ENCODE measurements around the gene ARVCF. TPM values are rescaled to one million over a fixed set of nuclear protein-coding genes. Genes with fewer than 3 reads are reported as not detected.

ARVCF gene
- total and polyA plus RNA-seq, 9 of the 15 experiments (the other 6 are each of a cell fraction or from before 2014, with no cell fraction given) = 0.03 to 97.4 (median 15.6) TPM

DNA sequence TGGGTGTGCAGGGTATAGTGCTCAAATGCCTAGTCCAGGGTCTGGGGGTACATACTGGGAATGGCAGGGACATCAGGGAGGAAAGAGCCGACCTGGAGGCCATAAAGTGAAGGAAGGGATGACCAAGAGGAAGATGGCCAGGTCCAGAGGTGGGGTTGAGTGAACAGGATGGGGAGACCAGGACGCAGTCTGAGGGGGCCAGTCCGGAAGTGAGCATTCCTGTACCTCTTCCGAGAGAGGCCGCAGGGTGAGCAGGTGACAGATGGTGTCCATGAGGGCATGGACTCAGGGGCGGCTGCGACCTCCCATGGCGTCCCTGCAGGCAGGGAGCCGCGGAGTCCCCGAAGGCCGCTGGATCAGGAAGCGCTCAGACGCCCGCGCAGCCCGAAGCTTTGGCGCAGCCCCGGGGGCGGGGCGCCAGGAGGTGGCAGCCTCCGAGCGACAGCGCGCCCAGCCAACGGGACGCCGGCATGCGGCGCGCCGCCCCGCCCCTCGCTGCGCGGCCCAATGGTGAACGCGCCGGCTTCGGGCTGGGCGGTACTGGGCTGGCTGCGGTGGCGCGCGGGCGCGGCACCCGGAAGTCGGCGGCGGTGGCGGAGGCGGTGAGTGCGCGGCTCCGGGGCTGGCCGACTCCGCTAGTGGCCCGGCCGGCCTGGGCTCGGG lies 4.0 kb upstream of the ARVCF start, which contains the start of gene TANGO2 (continued):
- TF ChIP-seq, protein P1, sequence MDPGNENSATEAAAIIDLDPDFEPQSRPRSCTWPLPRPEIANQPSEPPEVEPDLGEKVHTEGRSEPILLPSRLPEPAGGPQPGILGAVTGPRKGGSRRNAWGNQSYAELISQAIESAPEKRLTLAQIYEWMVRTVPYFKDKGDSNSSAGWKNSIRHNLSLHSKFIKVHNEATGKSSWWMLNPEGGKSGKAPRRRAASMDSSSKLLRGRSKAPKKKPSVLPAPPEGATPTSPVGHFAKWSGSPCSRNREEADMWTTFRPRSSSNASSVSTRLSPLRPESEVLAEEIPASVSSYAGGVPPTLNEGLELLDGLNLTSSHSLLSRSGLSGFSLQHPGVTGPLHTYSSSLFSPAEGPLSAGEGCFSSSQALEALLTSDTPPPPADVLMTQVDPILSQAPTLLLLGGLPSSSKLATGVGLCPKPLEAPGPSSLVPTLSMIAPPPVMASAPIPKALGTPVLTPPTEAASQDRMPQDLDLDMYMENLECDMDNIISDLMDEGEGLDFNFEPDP (CRISPR knock-in tag; IDR thresholded peaks at IDR 0.05) = 0 out of 2 replicates have a peak, but pooled peaks have one; percentile 74
- TF ChIP-seq, protein P2, sequence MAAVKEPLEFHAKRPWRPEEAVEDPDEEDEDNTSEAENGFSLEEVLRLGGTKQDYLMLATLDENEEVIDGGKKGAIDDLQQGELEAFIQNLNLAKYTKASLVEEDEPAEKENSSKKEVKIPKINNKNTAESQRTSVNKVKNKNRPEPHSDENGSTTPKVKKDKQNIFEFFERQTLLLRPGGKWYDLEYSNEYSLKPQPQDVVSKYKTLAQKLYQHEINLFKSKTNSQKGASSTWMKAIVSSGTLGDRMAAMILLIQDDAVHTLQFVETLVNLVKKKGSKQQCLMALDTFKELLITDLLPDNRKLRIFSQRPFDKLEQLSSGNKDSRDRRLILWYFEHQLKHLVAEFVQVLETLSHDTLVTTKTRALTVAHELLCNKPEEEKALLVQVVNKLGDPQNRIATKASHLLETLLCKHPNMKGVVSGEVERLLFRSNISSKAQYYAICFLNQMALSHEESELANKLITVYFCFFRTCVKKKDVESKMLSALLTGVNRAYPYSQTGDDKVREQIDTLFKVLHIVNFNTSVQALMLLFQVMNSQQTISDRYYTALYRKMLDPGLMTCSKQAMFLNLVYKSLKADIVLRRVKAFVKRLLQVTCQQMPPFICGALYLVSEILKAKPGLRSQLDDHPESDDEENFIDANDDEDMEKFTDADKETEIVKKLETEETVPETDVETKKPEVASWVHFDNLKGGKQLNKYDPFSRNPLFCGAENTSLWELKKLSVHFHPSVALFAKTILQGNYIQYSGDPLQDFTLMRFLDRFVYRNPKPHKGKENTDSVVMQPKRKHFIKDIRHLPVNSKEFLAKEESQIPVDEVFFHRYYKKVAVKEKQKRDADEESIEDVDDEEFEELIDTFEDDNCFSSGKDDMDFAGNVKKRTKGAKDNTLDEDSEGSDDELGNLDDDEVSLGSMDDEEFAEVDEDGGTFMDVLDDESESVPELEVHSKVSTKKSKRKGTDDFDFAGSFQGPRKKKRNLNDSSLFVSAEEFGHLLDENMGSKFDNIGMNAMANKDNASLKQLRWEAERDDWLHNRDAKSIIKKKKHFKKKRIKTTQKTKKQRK (IDR thresholded peaks at IDR 0.05; ENCODE audit: borderline replicate concordance, low read depth, low read length) = peak; percentile 89
- TF ChIP-seq STAT5B (CRISPR knock-in tag; IDR thresholded peaks at IDR 0.05) = no peak
- TF ChIP-seq KLF16 (IDR thresholded peaks at IDR 0.05) = no peak
- no peak for TF ChIP-seq ZFP30 (CRISPR knock-in tag; IDR thresholded peaks at IDR 0.05; ENCODE audit: borderline replicate concordance)
- TF ChIP-seq CCNT2 (IDR thresholded peaks at IDR 0.05; ENCODE audit: borderline replicate concordance, extremely low read depth, insufficient read length, low read depth, low read length) = no peak
- TF ChIP-seq HEY1 (CRISPR knock-in tag; IDR thresholded peaks at IDR 0.05; ENCODE audit: borderline replicate concordance) = no peak
- TF ChIP-seq LCOR (CRISPR knock-in tag; IDR thresholded peaks at IDR 0.05) = no peak
- no peak for TF ChIP-seq SIN3A (IDR thresholded peaks at IDR 0.05; ENCODE audit: borderline replicate concordance in 2 of 2, control insufficient read depth in 1 of 2, low read depth in 2 of 2, low read length in 2 of 2)
- no peak for TF ChIP-seq ZNF699 (CRISPR knock-in tag; IDR thresholded peaks at IDR 0.05; ENCODE audit: insufficient replicate concordance)
- no peak for TF ChIP-seq ZNF212 (CRISPR knock-in tag; IDR thresholded peaks at IDR 0.05)
- TF ChIP-seq ZNF121 (CRISPR knock-in tag; conservative IDR thresholded peaks at IDR 0.05) = no peak
- peak; percentile 93; the same call in 1 of the 2 replicates for TF ChIP-seq HDAC6 (IDR thresholded peaks at IDR 0.05; ENCODE audit: low read depth, low read length)
- TF ChIP-seq, protein P3, sequence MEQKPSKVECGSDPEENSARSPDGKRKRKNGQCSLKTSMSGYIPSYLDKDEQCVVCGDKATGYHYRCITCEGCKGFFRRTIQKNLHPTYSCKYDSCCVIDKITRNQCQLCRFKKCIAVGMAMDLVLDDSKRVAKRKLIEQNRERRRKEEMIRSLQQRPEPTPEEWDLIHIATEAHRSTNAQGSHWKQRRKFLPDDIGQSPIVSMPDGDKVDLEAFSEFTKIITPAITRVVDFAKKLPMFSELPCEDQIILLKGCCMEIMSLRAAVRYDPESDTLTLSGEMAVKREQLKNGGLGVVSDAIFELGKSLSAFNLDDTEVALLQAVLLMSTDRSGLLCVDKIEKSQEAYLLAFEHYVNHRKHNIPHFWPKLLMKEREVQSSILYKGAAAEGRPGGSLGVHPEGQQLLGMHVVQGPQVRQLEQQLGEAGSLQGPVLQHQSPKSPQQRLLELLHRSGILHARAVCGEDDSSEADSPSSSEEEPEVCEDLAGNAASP (IDR thresholded peaks at IDR 0.05) = no peak
- peak; percentile 68 for TF ChIP-seq HCFC1 (IDR thresholded peaks at IDR 0.05; ENCODE audit: low read depth, low read length)
- TF ChIP-seq PHF8 (IDR thresholded peaks at IDR 0.05; ENCODE audit: borderline replicate concordance, low read length) = peak; percentile 95; the same call in 1 of the 2 replicates
- no peak for TF ChIP-seq POLR2A (conservative IDR thresholded peaks at IDR 0.05)
- no peak for TF ChIP-seq ZNF354B (CRISPR knock-in tag; IDR thresholded peaks at IDR 0.05)
- TF ChIP-seq PHB (CRISPR knock-in tag; IDR thresholded peaks at IDR 0.05) = no peak
- TF ChIP-seq, protein P4, sequence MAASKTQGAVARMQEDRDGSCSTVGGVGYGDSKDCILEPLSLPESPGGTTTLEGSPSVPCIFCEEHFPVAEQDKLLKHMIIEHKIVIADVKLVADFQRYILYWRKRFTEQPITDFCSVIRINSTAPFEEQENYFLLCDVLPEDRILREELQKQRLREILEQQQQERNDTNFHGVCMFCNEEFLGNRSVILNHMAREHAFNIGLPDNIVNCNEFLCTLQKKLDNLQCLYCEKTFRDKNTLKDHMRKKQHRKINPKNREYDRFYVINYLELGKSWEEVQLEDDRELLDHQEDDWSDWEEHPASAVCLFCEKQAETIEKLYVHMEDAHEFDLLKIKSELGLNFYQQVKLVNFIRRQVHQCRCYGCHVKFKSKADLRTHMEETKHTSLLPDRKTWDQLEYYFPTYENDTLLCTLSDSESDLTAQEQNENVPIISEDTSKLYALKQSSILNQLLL (CRISPR knock-in tag; IDR thresholded peaks at IDR 0.05; ENCODE audit: borderline replicate concordance) = no peak
- 0 out of 2 replicates have a peak, but pooled peaks have one; percentile 82 for TF ChIP-seq HDAC8 (tag; IDR thresholded peaks at IDR 0.05)
- TF ChIP-seq CSDE1 (IDR thresholded peaks at IDR 0.05) = no peak

Measured in K562 (cell line).